K562 (cell line): ENCODE results near the gene SLC35F4. TPM values are rescaled to one million over a fixed set of nuclear protein-coding genes. Genes with fewer than 3 reads are reported as not detected.

Source experiments
- ATAC-seq: fragments of 200-7000 bp; cut with Tn5 transposase; 3 replicates; pipeline ENCODE4 v1.9.1; 2020; ENCODE audit warnings: moderate library complexity
- BruUV-seq: library from RNA; stranded (reverse); fragments of 400-500 nt; replicated peaks from 2 replicates; lab custom pipeline; 2021; lab: Mats Ljungman, UMichigan
- CTCF ChIA-PET: fragments of 300-600 bp; formaldehyde crosslinking; extraction: SDS; loops from one replicate; lab custom pipeline; 2021; ENCODE audit warnings: low intra/inter-chr PET ratio; lab: Yijun Ruan, JAX
- POLR2A ChIA-PET: fragments of 300-600, 350-650 bp; sonication (Branson Sonifier 250); formaldehyde crosslinking; extraction: SDS; loops from one replicate; lab custom pipeline; 2021; ENCODE audit warnings: antibody characterized with exemption, inconsistent platforms; lab: Yijun Ruan, JAX
- DNase-seq, 4 experiments: peaks; one replicate each; pipeline versions ENCODE4 v3.0.0 to v3.0.0-alpha.2; 2011 to 2018; ENCODE audit warnings: low spot score in 3 of 4, mixed read lengths in 3 of 4; ENCODE audit errors: extremely low read depth in 1 of 4
- FAIRE-seq: peaks from 2 replicates; lab custom pipeline; 2011; peaks lifted over from hg19 to GRCh38; lab: Jason Lieb, UNC
- H2AFZ ChIP-seq: 2 replicates; pipeline ENCODE4 v1.6.0; 2011; ENCODE audit warnings: low read depth, low read length, control low read depth, inconsistent platforms
- H3K27ac ChIP-seq: fragments of 200-600 bp; 3 replicates; pipeline ENCODE4 v1.8.0; 2011; ENCODE audit warnings: low read depth, mild to moderate bottlenecking, control low read depth, inconsistent platforms, low read length, moderate library complexity, mixed read lengths; ENCODE audit errors: extremely low read depth
- H3K27me3 ChIP-seq, 2 experiments: fragments of 300-600 bp in 1 of 2; 2 replicates in 1 of 2; 3 replicates in 1 of 2; pipeline versions ENCODE4 v1.6.0 to v1.8.0; 2011; ENCODE audit warnings: inconsistent platforms in 2 of 2, low read length in 2 of 2, mild to moderate bottlenecking in 1 of 2, mixed read lengths in 1 of 2, moderate library complexity in 1 of 2; ENCODE audit not compliant: control insufficient read depth in 2 of 2, insufficient read depth in 2 of 2
- H3K36me3 ChIP-seq: fragments of 300-600 bp; 3 replicates; pipeline ENCODE4 v1.8.0; 2011; ENCODE audit warnings: mild to moderate bottlenecking, low read length, inconsistent platforms; ENCODE audit not compliant: control insufficient read depth, insufficient read depth
- H3K4me1 ChIP-seq, 2 experiments: fragments of 200-600 bp in 1 of 2; replicated peaks in 1 of 2; 2 replicates in 1 of 2; 3 replicates in 1 of 2; pipeline versions ENCODE4 v1.5.1 to v1.8.0; 2011; ENCODE audit warnings: inconsistent platforms in 2 of 2, low read length in 2 of 2, mild to moderate bottlenecking in 1 of 2, mixed read lengths in 1 of 2, moderate library complexity in 1 of 2; ENCODE audit not compliant: control insufficient read depth in 2 of 2, insufficient read depth in 2 of 2
- H3K4me2 ChIP-seq: 2 replicates; pipeline ENCODE4 v1.6.1; 2011; ENCODE audit warnings: low read length, control low read depth, inconsistent platforms, mixed read lengths; ENCODE audit not compliant: insufficient read depth
- H3K4me3 ChIP-seq: fragments of 200-600 bp; sonication (generic), shearing (Covaris generic); 2 replicates; pipeline ENCODE4 v1.5.1; 2016; ENCODE audit warnings: control low read depth, inconsistent platforms
- H3K79me2 ChIP-seq: fragments of 200-600 bp; 3 replicates; pipeline ENCODE4 v1.8.0; 2011; ENCODE audit warnings: low read length, inconsistent platforms; ENCODE audit not compliant: control insufficient read depth, insufficient read depth
- H3K9ac ChIP-seq, 2 experiments: 2 replicates each; pipeline versions ENCODE4 v1.6.0 to v1.6.1; 2011; ENCODE audit warnings: low read depth in 2 of 2, low read length in 2 of 2, control low read depth in 1 of 2, inconsistent platforms in 1 of 2, mild to moderate bottlenecking in 1 of 2, mixed read lengths in 1 of 2; ENCODE audit not compliant: insufficient read depth in 1 of 2
- H3K9me1 ChIP-seq: one replicate; pipeline ENCODE4 v1.6.0; 2011; ENCODE audit warnings: inconsistent platforms, mild to moderate bottlenecking, low read length, moderate library complexity; ENCODE audit not compliant: control insufficient read depth, insufficient read depth
- H3K9me3 ChIP-seq: replicated peaks from 2 replicates; pipeline ENCODE4 v1.5.1; 2011; ENCODE audit warnings: low read depth, low read length, inconsistent platforms; ENCODE audit not compliant: control insufficient read depth, insufficient read depth
- H4K20me1 ChIP-seq: replicated peaks from 2 replicates; pipeline ENCODE4 v1.6.1; 2011; ENCODE audit warnings: low read length, inconsistent platforms, mixed read lengths; ENCODE audit not compliant: control insufficient read depth, insufficient read depth
- ETV5 ChIP-seq: sonication (generic); formaldehyde crosslinking; IDR thresholded peaks from 2 replicates; pipeline ENCODE4 v1.4.0; 2020; ENCODE audit warnings: low read depth, mild to moderate bottlenecking, missing genetic modification reagents
- FOXA3 ChIP-seq, 2 experiments: fragments of 450-650 bp in 1 of 2; sonication (generic) in 1 of 2; formaldehyde crosslinking; IDR thresholded peaks in 1 of 2; conservative IDR thresholded peaks in 1 of 2; 2 replicates each; pipeline versions ENCODE4 v1.4.0 to v1.8.0; 2020 to 2022; ENCODE audit warnings: mild to moderate bottlenecking in 2 of 2, missing genetic modification reagents in 1 of 2
- MAFG ChIP-seq: fragments of 450-650 bp; conservative IDR thresholded peaks from 2 replicates; pipeline ENCODE4 v1.6.1; 2016; ENCODE audit warnings: missing genetic modification characterization, missing compliant biosample characterization
- TSC22D4 ChIP-seq: fragments of 450-650 bp; IDR thresholded peaks from 2 replicates; pipeline ENCODE4 v1.6.1; 2016; ENCODE audit warnings: missing genetic modification characterization, missing biosample characterization, control low read depth
- ZNF347 ChIP-seq: fragments of 450-650 bp; formaldehyde crosslinking; IDR thresholded peaks from 2 replicates; pipeline ENCODE4 v1.4.0; 2020; ENCODE audit warnings: low read depth, mild to moderate bottlenecking, moderate library complexity
- WGBS: fragments of 100-300 bp; shearing (Covaris generic); methylation state at CpG from one replicate; pipeline ENCODE4 v1.1.6; 2016; ENCODE audit warnings: low coverage, mixed read lengths; ENCODE audit not compliant: insufficient coverage; ENCODE audit errors: missing lambda C conversion rate; 5-methylcytosine and 5-hydroxymethylcytosine counted together
- in situ Hi-C: fragments of 300-500 bp; cut with MboI; formaldehyde crosslinking; loops from 4 replicates; pipeline ENCODE4 v1.15.0; 2018; ENCODE audit warnings: inconsistent platforms, mixed read lengths
- intact Hi-C: fragments of 100-400 bp; cut with micrococcal nuclease; formaldehyde crosslinking; loops from 2 replicates; pipeline ENCODE4 v1.14.2; 2022
- polyA plus RNA-seq, 8 experiments: library from polyadenylated mRNA; depleted of rRNA in 4 of 8; stranded (reverse) in 5 of 8; unstranded in 3 of 8; fragments of >200 nt; fragmentation: Nextera tagmentation in 2 of 8; fragmentation: Illumina TruSeq in 1 of 8; extraction: Ambion mirVana in 2 of 8; extraction: Trizol in 1 of 8; gene quantifications; 2 replicates each; pipeline versions ENCODE4 v1.2.1 to v1.2.3, GENCODE V29; 2011 to 2014; ENCODE audit warnings: inconsistent platforms in 1 of 8, missing spikeins in 1 of 8
- total RNA-seq, 7 experiments: library from RNA; depleted of rRNA in 6 of 7; stranded (reverse); fragments of >200 nt in 6 of 7; fragmentation: Illumina TruSeq in 2 of 7; extraction: Trizol in 2 of 7; gene quantifications; 2 replicates each; pipeline versions ENCODE4 v1.2.1 to v1.2.3, GENCODE V29; 2011 to 2021; ENCODE audit warnings: low replicate concordance in 1 of 7
- TF ChIP-seq, protein P1 (sequence below): fragments of 150-350 bp; IDR thresholded peaks from 2 replicates; pipeline ENCODE4 v1.6.1; 2014; ENCODE audit warnings: low read depth, mild to moderate bottlenecking, low read length, borderline replicate concordance
- TF ChIP-seq, protein P2 (sequence below): IDR thresholded peaks from 3 replicates; pipeline ENCODE4 v1.6.1; 2011; ENCODE audit warnings: borderline replicate concordance, mild to moderate bottlenecking; ENCODE audit not compliant: insufficient read length, insufficient read depth

Gene SLC35F4
- total and polyA plus RNA-seq, 9 of the 15 experiments (the other 6 are each of a cell fraction or from before 2014, with no cell fraction given): 0.01 TPM; not detected in 8

DNA sequence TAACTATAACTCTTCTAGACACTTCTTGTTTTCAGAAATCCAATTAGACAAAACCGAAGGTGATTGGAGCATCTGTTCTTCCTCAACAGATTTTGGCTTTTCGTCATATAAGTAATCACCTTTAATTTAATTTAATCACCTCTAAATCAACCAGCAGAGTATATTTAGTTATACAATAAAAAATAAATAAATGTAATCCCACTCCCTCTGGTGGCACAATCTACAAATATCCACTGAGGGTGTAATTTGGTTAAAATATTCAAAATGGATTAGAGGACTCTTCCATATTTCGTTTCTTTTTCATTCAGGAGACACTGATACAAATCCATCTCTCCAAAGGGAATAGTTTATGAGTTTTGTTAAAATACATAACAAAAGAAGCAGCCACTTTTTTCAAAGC lies 18.3 kb upstream of the SLC35F4 start (continued):
- no peak for TF ChIP-seq MAFG (tag)

DNA sequence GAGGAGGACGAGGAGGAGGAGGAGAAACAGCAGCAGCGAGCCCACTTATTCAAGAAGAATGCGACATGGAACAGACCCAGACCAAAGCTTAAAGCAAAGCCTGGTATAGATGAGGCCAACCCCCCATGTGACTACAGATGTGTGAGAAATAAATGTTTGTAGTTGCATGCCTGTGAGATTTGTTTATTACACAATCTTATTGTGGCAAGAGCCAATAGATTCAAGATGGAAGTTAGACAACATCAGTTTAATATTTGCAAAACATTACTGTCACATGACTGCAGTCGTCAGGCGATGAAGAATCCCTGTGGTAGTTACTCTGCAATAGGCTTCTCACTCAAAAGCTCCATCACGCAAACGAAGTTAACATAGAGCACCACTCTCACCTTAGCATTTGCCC lies 17.2 kb upstream of the SLC35F4 start:
- no peaks in the 10 kb centered on the region for H3K9me1 ChIP-seq
- no peaks in the 10 kb centered on the region for H3K36me3 ChIP-seq
- H3K4me3 ChIP-seq: no peak overlapping the region
- in situ Hi-C loops: no loop called here
- FAIRE-seq (no peak), DNase-seq (no peak), ATAC-seq (no peak)
- no peak overlapping the region for H3K27ac ChIP-seq
- BruUV-seq: no TSS peak
- 2% methylated on average over 4 of the region's 7 CpGs for WGBS
- TF ChIP-seq ETV5 (CRISPR knock-in tag): no peak
- TF ChIP-seq, protein P1, sequence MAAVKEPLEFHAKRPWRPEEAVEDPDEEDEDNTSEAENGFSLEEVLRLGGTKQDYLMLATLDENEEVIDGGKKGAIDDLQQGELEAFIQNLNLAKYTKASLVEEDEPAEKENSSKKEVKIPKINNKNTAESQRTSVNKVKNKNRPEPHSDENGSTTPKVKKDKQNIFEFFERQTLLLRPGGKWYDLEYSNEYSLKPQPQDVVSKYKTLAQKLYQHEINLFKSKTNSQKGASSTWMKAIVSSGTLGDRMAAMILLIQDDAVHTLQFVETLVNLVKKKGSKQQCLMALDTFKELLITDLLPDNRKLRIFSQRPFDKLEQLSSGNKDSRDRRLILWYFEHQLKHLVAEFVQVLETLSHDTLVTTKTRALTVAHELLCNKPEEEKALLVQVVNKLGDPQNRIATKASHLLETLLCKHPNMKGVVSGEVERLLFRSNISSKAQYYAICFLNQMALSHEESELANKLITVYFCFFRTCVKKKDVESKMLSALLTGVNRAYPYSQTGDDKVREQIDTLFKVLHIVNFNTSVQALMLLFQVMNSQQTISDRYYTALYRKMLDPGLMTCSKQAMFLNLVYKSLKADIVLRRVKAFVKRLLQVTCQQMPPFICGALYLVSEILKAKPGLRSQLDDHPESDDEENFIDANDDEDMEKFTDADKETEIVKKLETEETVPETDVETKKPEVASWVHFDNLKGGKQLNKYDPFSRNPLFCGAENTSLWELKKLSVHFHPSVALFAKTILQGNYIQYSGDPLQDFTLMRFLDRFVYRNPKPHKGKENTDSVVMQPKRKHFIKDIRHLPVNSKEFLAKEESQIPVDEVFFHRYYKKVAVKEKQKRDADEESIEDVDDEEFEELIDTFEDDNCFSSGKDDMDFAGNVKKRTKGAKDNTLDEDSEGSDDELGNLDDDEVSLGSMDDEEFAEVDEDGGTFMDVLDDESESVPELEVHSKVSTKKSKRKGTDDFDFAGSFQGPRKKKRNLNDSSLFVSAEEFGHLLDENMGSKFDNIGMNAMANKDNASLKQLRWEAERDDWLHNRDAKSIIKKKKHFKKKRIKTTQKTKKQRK: no peak
- TF ChIP-seq, protein P2, sequence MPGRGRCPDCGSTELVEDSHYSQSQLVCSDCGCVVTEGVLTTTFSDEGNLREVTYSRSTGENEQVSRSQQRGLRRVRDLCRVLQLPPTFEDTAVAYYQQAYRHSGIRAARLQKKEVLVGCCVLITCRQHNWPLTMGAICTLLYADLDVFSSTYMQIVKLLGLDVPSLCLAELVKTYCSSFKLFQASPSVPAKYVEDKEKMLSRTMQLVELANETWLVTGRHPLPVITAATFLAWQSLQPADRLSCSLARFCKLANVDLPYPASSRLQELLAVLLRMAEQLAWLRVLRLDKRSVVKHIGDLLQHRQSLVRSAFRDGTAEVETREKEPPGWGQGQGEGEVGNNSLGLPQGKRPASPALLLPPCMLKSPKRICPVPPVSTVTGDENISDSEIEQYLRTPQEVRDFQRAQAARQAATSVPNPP: no peak
- TF ChIP-seq ZNF347: no peak
- TF ChIP-seq FOXA3 (CRISPR knock-in tag; conservative IDR thresholded peaks at IDR 0.05 in 1 of 2, IDR thresholded peaks at IDR 0.05 in 1 of 2): no peak
- TF ChIP-seq TSC22D4: no peak
- H3K79me2 ChIP-seq: no peaks in the 10 kb centered on the region
- POLR2A ChIA-PET: no interaction called here
- no peak overlapping the region for H3K4me2 ChIP-seq
- CTCF ChIA-PET: interaction anchor here (0.7 kb wide), 1 partner anchor 871 kb away, joined by 3 read pairs; no protein-coding TSS in a partner anchor
- H2AFZ ChIP-seq: no peak overlapping the region
- H3K9ac ChIP-seq: no peak overlapping the region
- H3K27me3 ChIP-seq: no peaks in the 10 kb centered on the region
- H3K4me1 ChIP-seq: no peaks in the 10 kb centered on the region
- intact Hi-C loops: no loop called here
- H3K9me3 ChIP-seq: no peaks in the 10 kb centered on the region
- no peaks in the 10 kb centered on the region for H4K20me1 ChIP-seq
